NCI-H1417 (cell line): ENCODE data around the gene MTARC2.

Experiments used
- DNase-seq, 3 experiments: peaks; one replicate each; lab custom pipeline; 2025; lab: John Stamatoyannopoulos, UW

Gene MTARC2

DNA sequence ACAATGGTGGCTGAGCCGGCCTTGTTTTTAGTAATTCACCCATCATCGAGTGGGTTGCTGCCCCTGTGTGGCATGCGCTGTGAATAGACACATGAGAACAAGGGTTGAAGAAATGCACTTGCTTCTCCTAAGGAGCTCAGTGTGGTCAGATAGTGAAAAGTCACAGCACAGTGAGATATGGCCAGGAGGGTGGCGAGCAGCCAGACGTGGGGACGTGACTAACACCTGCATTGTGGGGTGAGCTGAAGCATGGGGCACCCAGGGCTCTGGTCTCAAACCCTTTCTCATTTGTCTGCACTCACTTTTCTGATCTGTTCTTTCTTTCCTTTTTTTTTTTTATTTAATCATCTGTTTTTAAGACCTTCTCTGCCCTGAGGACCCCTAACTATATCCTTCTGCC, 52.1 kb downstream of the MTARC2 start:
- DNase-seq, result no peak

DNA sequence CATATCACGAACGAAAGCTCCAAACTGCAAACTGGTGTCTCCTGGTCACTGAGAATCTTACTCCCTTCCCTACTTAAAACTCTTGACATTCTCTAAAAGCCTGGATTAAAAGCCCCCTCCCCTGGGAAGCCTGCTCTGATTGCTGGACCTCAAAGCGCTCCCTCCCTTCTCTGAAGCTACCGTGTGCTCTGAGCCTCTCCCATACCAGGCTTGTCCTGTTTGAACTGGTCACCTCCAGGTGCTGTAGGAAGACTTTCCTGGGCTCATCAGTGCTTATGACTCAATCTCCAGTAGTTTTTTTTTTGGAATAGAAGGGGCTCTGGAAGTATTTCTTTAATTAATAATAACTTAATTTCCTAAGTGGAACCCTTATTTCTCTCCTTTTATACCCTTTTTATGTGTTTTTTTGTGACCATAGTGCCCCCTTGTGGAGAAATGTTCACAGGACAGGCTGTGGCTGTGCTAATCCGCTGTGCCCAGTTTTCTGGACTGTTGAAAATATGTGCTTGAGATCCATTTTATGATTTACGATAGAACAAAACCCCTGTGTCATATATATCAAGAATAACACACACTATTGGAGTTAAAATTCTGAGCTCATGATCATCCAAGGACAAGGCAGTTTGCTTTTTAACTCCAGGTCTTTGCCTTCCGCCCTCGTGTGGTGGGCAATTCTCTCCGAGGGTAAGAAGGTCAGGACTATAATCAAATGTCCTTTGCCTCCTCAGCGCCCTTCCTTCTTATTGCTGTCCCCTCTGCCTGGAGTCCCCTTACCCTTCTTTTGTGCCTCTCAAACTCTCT, 55.5 kb downstream of the MTARC2 start:
- DNase-seq, result peak in 2 of 3 experiments; percentile 21 to 66

DNA sequence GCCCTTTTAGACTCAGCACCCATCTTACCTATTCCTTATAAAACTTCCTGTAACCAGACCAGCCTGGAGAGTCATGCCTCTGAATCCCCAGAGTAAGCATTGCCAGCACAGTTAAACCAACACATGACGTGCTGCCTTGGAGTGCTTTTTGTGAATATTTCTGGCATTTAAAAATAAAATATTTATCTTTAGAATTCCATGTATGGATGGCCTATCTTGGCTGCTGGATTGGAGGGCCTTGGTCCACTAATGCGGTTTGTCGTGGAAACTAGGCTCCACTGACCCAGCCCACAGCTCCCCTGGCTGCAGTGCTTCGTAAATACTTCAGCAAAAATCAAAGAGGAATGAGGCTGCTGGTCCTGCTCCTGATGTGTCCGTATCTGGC, 56.1 kb downstream of the MTARC2 start:
- DNase-seq, result no peak

DNA sequence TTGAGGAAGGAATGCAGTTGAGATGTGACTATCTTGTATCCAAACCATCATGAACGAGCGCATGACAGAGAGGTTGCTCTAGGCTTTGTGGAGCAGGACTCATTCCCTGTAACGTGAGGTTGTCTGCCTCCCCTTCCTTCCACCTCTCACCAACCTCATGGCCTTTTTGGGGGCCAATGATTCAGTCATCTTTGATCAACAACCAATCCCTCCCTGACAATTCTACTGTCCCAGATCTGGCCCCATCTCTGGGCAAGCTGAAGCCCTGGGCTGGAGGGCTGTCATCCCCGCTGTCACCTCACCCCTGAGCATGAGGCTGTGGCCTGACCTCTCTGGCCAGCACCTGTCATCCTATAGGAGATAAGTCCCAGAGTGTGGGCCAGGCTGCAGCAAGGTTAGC, 58.3 kb downstream of the MTARC2 start:
- DNase-seq, result no peak

DNA sequence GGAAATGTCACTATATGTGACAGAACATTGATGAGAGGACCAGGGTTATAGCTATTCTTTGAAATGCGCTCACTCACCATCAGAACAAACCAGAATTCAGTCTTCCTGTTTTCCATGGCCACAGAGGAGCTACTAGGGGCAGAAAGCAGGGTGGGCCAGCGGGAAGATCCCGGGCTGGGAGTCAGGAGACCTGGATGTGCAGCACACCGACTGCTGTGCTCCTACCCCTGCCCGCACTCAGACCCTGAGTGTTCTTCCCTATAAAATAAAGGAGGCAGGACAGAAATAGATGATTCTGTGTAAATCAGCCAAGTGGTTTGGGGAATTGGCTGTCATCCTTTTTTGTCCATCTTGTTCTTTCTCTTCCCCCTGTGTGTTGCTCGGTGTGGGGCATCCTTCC, 59.6 kb downstream of the MTARC2 start:
- no peak for DNase-seq

DNA sequence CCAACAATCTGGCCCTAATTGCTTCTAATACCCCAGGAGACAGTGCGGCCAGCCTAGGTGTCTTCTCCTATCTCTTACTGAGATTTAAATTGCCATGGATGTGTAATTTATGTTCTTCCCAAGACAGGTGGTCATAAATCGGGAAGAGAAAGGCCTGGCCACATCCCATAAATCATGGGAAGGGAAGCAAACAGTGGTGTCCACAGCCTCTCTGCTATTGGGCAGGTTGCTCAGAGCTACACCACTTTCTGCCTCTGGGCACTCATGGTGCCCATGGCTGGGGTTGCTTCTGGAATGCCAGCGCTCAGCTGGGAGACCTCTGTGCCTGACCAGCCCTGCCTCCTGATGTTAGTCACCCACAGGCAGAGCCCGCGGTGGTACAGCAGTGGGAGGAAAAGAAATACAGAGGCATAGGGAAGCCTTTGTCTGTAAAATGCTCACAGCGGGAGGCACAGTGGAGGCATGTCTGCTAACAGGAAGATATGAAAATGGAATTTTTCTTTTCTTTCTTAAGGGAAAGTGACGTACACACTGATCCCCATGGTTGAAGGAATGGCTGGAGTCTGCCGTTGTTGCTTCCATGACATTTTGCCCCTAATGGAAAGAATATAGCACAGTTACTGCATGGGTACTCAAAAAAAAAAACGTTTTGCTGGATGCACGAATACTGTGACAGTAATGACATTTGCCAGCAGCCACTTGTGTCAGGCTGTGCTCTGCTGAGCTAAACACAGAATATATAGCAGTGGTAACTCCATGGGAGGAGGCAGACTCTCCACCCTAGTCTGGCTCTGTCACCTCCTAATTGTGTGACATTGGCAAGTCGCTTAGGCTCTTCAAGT, 60.4 kb downstream of the MTARC2 start:
- DNase-seq, result peak; percentile 47 to 95 (median 88)

DNA sequence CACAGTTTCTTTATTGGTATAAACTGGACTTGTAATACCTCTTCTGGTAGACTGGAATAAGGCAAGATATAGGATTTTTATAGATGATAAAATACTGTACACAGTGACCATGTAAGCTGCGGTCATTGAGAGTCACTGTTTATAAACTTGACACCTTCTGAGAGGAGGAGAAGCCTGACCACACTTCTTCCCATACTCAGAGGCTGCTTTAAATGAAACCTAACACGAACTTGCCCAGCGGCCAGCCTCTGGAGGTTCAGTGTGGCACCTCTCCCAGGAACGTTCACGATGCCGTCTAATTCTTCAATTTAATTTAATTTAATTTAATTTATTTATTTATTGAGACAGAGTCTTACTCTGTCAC, 61.0 kb downstream of the MTARC2 start:
- DNase-seq, result no peak

DNA sequence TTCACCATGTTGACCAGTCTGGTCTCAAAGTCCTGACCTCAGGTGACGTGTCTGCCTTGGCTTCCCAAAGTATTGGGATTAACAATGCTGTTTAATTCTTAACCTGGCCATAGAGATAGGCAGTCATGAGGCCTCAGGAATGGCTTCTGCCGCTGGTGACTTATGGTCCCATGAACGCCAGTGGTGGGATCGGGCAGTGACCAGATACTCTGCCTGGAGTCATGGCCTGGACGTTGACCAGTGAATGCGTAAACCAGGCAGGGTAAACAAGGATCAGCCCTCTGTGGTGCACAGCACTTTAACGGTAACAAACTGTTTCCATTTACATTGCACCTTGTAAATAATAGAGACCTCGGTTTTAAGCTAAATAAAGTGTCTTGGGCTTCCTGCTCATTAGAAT, 61.6 kb downstream of the MTARC2 start:
- no peak for DNase-seq

DNA sequence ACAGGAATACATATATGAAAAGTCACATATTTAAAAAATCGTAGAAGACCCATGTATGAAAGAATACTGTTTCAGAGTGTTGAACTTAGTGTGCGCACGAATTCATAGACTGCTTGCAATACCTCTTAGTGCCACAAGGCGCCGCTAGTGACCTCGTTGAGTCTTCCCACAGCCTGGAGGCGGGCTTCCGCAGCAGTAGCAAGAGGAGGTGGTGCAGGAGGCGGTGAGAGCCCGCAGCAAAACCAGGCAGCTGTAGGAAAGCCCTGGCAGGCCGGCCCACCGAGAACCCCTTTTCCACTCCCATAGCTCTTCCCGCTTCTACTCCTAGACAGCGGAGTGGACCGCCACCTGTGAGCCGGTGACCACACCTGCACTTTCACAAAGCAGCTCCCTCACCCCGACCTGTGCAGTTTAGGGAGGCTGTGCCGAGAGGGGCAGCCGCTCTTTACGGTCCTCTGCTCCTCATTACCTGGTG, 62.1 kb downstream of the MTARC2 start:
- DNase-seq, result peak; percentile 10 to 44 (median 29)

DNA sequence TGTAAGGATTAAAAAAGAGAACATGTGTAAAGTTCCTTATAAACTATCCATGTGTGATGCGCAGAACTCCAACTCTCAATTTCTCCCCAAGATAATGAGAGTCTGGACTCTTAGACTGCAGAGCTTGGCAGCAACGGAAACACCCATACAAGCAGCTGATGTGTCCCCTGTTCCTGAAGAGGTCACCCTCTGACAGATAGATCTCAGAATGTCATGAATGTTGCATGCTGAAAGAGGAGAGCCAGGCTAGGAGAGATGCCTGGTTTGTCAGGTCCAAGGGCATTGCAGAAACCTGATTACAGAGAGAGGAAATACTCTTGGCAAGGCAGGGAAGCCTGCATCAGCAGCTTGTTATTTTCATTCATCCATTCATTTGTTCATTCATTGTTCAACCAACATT, 62.8 kb downstream of the MTARC2 start:
- no peak for DNase-seq

DNA sequence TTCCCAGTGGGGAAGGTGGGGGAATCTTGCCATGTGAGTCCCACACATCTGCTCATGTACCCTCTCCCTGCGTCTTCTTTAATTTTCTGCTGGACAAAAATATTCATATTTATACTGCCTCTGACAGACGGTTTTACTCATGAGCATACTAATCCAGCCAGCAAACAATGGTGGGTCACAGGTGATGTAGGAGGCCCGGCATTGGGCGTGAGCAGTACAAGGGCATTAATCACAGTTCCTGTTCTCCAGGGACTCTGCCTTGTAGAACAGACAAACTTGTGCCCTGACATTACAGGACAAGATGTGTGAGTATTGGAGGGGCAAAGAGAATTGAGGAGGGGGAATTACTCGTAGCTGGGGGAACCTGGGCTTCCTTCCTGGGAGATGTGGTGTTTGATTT, 63.6 kb downstream of the MTARC2 start:
- no peak for DNase-seq

DNA sequence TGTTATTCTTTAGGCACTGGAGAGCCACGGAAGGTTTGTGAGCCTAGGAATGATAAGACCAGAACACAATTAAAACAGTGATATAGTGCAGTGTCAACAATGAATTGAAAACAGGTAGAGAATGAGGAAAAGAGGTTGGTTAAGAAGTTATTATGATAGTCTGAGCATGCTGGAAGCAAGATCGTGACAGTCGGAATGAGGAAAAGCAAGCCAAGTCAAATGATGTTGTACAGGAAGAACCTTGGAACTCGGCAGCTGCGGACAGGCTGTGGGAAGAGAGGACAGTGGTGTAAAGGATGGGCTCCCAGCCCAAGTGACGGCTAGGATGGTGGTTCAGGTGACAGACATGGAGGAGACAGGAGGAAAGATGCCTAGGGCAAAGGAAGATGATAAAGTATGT, 64.2 kb downstream of the MTARC2 start:
- no peak for DNase-seq

DNA sequence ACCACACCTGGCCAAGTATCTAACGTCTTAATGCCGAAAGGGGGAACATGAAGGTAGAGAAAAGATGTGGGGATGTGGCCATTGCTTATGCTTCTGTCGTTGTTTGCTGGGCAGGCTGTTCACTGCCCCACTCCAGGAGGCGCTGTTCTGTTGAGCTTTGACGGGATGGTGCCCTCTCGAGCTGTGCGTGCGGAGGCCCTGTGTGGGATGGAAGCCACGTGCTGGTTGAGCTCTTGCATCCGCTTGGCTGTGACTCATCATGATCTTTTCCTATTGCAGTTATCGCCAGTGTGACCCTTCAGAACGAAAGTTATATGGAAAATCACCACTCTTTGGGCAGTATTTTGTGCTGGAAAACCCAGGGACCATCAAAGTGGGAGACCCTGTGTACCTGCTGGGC, 64.9 kb downstream of the MTARC2 start:
- no peak for DNase-seq

DNA sequence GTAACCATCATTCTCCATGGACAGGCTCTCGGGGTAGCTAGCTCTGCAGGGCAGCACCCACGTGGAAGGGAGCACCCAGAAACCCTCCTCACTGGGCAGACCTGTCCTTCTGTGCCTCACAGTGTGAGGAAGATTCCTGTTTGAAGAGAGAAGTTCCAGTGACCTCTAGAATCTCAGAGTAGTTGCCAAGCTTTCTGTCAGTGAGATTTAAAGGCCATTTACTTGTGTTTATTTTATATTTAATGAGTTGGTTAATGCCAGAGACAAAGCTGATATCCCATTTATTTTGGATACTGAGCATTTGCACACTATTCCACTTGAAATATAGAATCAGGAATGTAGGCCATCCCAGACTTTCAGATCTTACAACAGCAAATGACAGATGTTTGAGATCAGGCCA, 67.3 kb downstream of the MTARC2 start:
- no peak for DNase-seq

DNA sequence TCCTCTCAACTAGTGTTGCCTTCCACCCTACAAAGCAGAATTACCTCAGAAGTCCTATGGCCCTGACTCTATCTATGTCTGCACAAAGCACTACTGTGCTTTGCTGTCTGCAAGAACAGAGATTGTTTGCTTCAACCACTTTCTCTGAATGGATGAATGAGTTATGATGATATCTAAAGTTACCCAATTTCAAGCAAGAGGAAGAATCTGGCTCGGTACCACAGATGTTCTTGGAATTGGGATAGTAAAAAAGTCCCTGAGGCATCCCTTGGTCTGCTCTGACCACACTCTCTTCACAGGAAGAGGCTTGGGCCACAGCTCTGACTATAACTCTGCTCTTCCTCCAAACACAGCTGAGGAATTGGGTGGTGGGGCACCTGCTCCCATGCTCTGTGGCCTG, 69.8 kb downstream of the MTARC2 start:
- DNase-seq, result no peak

DNA sequence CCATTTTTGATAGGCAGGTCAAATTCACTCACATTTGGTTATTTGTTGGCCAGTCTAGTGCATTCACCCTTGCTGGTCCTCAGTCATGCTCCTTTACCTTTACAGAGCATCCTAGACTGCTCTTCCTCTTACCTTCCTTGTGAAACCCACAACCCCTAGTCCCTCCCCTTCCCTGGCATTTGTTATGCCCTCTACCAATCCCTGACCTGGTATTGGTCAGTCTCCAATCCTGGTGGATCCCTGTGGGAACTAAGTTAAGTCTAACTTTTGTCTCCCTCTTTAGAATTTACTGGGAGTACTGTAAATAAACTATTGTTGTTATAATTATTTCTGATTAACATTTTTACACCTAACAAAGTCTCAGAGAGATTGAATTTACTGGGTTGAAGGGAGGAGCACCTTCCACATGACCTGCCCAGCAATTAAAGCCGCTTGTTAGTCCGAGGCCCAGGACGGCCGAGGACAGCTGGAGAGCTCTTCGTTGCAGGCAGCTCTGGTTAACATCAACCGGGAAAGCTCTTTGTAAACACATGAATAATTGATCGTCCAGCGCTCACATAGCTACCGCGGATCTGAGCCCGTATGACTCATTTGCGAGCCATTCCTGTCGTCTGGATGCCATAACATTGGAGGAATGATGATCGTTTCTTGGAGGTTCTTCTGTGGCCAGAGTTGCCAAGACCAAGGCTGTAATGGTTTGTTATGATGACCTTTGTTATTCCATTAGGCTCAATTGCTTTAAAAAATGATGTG, 70.5 kb downstream of the MTARC2 start:
- DNase-seq, result no peak

DNA sequence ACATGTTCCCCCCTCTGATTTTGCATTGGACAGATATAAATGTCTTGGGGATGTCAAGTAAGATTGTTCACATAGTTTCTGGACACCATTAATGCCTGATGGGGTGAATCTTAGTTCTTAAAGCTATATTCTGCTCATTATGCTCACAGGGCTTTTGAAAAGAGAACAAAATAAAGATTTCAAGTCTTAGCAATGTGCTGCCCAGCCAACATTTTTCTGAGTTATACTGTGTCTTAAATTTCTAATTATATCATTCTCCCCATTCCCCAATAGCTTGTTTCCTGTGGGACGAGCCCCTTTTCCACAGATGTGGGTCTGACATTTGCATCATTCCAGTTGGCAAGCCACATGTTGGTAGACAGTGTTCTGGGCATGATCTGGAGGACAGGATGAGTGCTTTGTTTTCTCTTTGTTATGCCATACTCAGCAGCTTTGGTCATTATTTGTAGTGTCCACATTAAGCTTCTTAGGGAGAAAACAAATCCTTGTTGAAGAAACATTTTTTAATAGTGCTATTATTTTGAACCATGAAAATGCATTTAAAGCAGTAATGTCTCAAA, 71.4 kb downstream of the MTARC2 start:
- DNase-seq, result no peak

DNA sequence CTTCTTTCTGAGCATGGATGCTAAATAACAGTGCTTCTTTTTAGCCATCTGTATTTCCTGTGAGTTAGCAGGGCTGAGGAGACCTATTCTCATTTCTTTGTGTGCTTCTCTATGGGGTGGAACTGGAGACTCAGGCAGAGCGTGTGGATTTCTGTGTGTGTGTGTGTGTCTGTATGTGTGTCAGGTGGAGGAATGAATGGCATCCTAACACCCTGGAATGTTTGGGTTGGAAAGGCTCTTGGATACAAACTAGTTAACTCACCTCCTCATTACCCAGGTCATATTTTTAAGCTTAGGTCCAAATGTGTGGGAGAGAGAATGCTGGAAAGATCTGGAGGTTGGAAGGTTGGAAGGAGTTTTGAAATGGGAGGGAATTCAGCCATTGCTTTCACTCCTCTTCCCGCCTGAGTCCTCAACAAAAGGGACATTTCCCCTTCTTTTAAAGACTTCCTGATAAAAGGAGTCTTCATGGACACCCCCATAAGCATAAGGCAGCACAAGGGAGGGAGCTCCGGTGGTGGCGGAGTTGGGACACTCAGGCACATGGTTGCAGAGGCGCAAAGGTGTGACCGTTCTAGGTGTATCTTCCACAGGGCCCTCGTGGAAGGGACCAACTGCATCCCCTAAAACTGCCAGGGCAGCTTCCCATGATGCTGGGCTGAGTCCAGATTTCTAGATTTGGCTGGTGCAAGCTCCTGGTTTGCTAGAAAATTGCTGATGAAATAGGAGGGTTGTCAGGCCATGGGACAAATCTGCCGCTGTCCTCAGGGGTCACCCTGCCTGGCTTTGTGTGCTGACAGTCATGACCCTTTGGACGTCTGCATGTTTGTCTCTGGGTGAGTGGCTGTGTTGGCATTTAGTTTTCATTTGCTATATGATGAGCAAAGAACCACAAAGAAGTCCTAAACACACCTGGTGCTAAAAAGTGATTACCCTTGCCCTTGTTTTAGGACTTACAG, 76.2 kb downstream of the MTARC2 start:
- no peak for DNase-seq

DNA sequence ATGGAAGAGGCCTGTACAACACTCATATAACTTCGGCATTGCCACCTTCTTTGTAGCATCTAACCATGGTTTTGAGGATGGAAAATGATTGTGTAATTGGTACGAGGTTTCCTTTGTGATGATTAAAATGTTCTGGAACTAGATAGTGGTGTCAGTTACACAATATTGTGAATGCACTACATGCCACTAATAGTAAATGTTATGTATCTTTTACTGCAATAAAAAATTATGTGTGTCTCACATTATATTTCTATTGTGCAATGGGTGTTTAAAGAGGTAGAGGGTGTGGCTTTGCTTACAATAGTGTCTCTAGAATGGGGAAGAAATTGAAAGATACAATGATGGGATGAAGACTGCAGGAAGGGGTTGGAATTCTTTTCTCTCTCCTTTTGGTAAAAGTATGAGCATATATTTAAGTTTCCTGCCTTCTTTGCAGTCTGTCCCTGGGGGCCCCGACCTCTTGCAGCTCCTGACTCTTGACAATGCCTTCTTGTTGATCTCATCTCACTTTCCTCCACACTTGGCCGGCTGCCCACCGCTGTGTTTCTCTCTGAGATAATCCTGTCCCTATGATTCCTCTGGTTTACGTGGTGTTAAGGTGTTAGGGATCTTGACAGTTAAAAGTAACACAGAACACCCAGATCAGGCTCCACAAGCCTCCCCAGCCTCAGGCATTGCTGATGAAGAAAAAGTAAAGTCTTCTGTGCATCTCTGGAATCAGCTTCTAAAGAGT, 77.9 kb downstream of the MTARC2 start:
- no peak for DNase-seq

DNA sequence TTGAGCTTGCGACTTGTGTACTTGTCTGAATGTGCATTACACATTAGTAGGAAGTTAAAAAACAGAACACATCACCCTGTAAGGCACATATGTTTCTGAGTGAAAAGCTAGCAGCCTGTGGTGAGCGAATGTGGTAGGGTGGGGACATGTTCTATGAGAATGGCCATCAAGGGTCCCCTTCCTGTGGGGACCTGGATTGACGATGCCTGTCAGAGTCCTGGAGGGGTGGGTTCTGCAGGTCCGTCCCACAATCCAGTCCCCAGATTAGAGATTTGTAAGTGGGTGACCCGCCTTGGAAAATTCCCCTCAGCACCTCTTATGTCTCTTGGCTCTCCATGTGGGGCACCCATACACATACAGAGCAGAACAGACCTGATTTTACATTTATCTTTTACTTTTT, 78.6 kb downstream of the MTARC2 start:
- DNase-seq, result no peak
